GM18505 (cell line): Measurements from ENCODE around the gene AP5Z1.

Experiments
- ATAC-seq: cut with Tn5 transposase; IDR thresholded peaks from one replicate; pipeline ENCODE4 v1.9.1; 2021; ENCODE audit not compliant: unreplicated experiment
- POLR2A ChIP-seq: IDR thresholded peaks from 4 replicates; pipeline ENCODE4 v1.6.1; 2011; ENCODE audit warnings: borderline replicate concordance; ENCODE audit not compliant: insufficient read depth, insufficient read length; ENCODE audit errors: extremely low read depth

The AP5Z1 gene

GRCh38 chr7:4764402-4765007 lies 10.9 kb upstream of the AP5Z1 start:
- no peak for TF ChIP-seq POLR2A
- no peak for ATAC-seq

- ATAC-seq: no peak
- TF ChIP-seq POLR2A: no peak
Observed at GRCh38 chr7:4765776-4766490, 9.5 kb upstream of the AP5Z1 start.

- no peak for ATAC-seq
- no peak for TF ChIP-seq POLR2A
Observed at GRCh38 chr7:4766666-4767519, 8.5 kb upstream of the AP5Z1 start.

- no peak for ATAC-seq
- no peak for TF ChIP-seq POLR2A
Observed at GRCh38 chr7:4768597-4769569, 6.5 kb upstream of the AP5Z1 start.

- ATAC-seq: no peak
- TF ChIP-seq POLR2A: no peak
Observed at GRCh38 chr7:4769761-4770160, 5.7 kb upstream of the AP5Z1 start.

- no peak for ATAC-seq
- no peak for TF ChIP-seq POLR2A
Observed at GRCh38 chr7:4770886-4771285, 4.5 kb upstream of the AP5Z1 start.

- no peak for ATAC-seq
- TF ChIP-seq POLR2A: no peak
Observed at GRCh38 chr7:4771737-4772136, 3.7 kb upstream of the AP5Z1 start.

GRCh38 chr7:4772306-4772705 lies 3.1 kb upstream of the AP5Z1 start:
- ATAC-seq: no peak
- no peak for TF ChIP-seq POLR2A

- ATAC-seq: no peak
- TF ChIP-seq POLR2A: no peak
Observed at GRCh38 chr7:4774007-4774406, 1.4 kb upstream of the AP5Z1 start.

- peak; percentile 24 for ATAC-seq
- peak; percentile 16 for TF ChIP-seq POLR2A
Observed at GRCh38 chr7:4774658-4775249, 669 bp upstream of the AP5Z1 start.

- no peak for TF ChIP-seq POLR2A
- ATAC-seq: no peak
Observed at GRCh38 chr7:4775848-4776623, 613 bp downstream of the AP5Z1 start.

GRCh38 chr7:4779118-4779517 lies 3.7 kb downstream of the AP5Z1 start:
- TF ChIP-seq POLR2A: no peak
- no peak for ATAC-seq

GRCh38 chr7:4781366-4782069 lies 6.1 kb downstream of the AP5Z1 start:
- no peak for TF ChIP-seq POLR2A
- no peak for ATAC-seq
